Measurements from ENCODE around the gene ELK4.

ELK4 gene

DNA sequence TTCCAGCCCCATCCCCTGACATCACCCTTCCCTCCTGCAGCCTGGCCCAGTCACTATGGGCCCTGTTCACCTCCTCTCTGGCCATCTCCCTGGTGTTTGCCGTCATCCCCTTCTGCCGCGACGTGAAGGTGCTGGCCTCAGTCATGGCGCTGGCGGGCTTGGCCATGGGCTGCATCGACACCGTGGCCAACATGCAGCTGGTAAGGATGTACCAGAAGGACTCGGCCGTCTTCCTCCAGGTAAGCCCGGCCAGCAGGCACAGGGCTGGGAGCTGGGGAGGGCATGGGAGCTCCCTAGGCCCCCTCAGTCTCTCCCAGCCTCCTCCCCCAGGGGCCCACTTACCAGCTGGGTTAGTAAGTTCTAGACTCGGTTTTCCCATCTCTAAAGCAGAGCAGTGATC lies 52.1 kb downstream of the ELK4 start:
- DNase-seq = no peak

DNA sequence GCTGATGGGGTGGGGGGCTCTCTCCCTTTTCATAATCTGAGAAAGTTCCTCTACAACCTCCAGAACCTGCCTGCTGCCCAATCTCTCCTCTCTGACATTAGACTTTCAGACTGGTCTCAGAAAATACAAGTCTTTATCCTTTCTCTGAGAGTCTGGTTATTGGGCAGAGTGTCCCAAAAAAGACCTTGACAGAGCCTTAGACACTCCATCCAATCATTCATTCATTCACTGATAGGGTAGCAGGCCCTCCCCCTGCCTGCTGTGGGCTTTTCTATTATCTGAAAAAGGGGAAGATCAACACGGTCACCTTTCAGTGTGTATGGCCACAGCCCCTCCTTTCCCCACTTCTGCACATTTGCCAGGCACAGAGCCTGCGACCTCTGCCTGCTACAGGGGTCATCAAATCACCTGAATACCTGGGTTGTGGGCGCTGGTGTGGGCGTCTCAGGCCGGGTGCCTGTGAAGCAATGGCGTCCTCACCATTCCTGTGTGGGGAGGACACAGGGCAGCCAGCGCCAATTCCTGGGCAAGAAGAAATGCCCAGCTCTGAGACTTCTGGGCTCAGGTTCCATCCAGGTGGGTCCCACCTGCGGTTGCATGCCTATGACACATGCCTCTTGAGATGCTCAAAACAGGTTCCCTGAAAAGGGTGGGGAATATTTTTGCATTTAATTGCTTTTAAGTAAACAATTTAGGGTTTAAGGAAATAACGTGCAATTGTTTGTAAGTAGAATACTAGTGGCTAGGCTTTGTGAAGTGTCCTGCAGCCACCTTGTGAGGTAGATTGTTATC lies 52.8 kb downstream of the ELK4 start:
- no peak for DNase-seq

- no peak for DNase-seq
Observed at GRCh38 chr1:205577874-205578658, 53.7 kb downstream of the ELK4 start.

DNA sequence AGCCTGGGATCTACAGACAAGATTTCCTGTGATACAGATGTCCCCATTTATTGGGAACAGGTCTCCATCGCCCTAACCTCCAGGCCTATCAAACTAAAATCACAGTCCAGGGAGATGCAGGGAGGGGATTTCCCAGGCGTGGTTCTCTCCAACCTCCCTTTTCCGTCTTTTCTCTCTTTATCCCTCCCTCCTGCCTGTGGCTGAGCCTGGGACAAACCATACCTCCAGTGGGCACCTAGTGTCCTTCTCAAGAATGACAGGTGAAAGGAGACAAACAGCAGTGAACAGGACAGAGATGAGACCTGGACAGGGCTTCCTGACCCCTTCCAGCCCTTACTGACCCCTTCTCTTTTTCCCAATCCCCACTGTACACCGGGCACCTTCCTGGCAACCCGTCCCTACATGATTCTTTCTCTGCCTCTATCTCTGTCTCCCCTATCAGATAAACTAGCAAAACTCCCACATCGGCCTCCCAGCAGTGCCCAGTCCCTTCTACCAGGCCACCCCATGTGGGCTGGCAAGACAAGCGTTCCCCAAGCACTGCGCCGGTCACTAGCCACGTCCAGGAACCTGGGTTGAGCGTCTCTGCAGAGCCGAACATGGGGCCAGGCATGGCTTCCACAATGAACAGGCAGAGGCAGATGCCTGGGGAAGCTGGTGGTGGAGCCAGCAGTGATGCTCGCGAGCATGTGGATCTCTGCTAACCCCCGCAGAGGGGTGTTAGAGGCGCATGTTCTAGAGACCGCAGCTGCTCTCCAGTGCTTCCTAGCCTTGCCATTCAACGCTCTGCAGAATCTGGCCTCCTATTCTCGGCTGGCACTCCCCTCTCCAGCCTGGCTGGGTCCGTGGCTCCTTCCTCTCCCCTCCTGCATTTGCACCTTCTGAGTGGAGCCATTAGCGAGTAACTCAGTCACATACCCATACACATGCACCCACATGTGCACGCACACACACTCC lies 54.7 kb downstream of the ELK4 start:
- no peak for DNase-seq

- DNase-seq = no peak
Observed at GRCh38 chr1:205576011-205576410, 55.8 kb downstream of the ELK4 start.

DNA sequence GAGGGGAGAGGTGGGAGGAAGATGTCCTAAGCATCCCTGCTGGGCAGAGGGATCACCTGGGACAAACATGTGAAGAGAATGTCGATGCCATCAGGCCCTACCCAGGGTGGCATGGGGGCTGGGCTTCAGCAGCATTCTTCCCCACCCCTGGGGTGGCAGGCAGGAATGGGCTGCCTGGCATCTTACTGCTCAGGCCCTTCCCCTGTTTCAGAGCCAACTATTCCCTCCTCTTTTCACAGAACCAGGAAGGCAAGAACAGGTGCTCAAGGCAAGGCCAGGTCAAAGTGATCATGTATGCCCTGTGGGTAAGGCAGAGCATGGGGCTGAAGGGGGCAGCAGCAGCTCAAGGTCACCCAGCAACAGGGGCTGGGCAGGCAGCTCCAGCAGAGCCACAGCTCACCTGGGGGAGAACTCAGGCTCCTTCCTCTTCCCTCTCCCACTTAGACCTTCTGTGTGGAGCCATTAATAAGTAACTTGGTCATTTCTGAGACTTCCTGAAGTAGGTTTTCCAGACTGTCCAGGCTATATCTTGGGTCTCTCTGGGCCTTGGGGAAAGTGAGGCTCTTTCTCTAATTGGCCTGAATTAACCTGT lies 56.4 kb downstream of the ELK4 start:
- no peak for DNase-seq

GRCh38 chr1:205572421-205572820 lies 59.4 kb downstream of the ELK4 start:
- no peak for DNase-seq

GRCh38 chr1:205571747-205572146 lies 60.1 kb downstream of the ELK4 start:
- no peak for DNase-seq

- no peak for DNase-seq
Observed at GRCh38 chr1:205570796-205571537, 60.8 kb downstream of the ELK4 start.

DNA sequence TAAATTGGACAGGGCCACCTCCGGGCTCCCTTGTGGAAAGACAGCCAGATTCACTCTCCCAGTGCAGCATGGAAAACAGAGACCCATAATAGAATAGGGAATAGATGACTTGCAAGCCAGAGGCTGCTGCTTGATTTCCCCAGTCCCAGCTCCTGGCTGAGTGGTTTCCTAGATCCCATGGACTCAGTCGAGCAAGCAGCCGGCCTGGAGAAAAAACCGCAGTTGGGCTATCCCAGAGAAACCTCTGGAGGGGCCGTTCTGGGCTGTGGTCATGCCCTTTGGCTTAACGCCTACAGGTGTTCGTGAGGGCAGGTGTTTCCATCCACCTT lies 61.7 kb downstream of the ELK4 start:
- DNase-seq = no peak

- DNase-seq = no peak
Observed at GRCh38 chr1:205569411-205570172, 62.2 kb downstream of the ELK4 start.

DNA sequence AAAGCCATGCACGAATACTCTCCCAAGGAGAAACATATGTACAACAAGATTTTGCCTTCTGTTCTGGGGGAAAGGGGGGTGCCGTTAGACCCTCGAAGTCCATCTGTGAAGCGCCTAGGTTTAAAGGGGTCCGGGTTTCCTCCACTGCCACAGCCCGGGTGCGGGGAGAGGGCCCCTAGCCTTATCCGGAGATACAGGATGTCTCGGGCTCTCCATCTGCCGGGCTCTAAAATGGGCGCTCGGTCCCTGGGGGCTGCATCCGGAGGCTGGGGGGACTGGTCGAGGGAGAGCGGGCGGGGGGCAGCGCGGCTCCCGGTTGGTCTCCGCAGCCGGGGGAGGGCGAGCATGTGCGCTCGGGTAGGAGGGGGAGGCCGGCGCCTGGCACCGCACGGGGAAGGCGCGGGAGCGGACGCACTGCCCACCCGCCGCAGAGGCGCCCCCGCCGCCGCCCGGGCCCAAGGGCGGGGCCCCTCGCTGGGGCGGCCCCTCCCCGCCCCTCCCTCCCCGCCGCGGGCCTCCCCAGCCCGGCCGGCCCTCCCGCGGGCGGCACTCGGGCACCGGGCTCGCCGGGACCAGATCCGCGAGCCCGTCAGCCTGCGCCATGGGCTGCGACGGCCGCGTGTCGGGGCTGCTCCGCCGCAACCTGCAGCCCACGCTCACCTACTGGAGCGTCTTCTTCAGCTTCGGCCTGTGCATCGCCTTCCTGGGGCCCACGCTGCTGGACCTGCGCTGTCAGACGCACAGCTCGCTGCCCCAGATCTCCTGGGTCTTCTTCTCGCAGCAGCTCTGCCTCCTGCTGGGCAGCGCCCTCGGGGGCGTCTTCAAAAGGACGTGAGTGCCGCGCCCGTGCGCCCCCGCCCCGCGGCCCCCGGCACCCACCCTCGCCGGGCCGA lies 63.1 kb downstream of the ELK4 start:
- no peak for DNase-seq

DNA sequence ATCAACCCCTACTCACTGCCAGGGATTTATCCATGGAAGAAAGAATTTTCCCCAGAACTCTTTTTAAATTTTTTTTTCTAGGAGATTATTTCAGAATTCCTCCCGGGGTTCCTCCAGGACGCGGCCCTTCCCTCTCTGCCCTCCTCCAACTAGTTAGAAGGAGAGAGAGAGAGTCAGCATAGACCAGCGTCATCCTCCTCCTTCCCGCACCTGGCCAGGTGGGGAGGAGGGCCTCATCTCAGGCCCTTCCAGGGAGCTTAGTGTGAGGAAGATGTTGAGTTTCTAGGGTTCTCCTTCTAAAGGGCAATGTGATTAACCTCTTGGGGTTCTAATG lies 63.7 kb downstream of the ELK4 start:
- DNase-seq = no peak

DNA sequence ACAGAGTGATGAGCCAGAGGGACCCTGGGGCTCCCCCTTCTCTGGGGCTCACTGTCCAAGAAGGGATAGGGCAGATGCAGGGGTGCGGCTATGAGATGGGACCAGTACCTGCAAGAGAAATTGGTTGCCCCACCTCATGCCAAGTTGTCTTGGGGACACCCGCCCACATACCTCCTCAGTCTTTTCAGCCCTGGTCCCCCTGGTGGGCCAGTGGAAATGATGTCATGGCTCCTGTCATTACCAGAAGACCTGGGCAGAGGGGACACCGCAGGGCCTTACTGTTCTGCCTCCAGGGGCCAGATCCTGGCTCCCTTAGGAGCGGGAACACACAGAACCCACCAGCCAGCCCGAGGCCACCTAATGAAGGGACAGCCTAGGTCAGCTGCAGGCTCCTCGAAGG lies 64.1 kb downstream of the ELK4 start:
- no peak for DNase-seq

DNA sequence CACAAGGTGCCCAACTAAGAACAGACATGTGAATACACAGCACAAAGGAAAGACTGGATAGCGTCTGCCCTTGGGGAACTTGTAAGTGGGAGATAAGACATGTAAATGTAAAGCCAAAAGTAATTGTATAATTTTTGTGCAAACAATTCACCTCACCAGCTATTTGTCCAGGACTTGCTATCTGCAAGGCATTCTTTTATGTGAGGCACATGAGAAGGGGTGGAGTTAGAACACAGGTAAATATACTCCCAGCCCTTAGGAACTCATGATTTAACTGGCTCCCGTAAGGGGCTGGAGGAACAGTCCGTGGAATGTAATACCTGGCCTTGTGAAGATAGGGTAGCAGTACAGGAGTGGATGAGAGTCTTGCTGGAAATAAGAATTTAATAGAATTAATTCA lies 66.0 kb downstream of the ELK4 start:
- no peak for DNase-seq

- no peak for DNase-seq
Observed at GRCh38 chr1:205563927-205564441, 67.8 kb downstream of the ELK4 start.

GRCh38 chr1:205561501-205562203 lies 70.2 kb downstream of the ELK4 start:
- DNase-seq = peak in 1 of 2 donors; percentile 4

All from inflammatory macrophage treated with lipopolysaccharide for 1 hour (primary cell).